Suppressor macrophage treated with lipopolysaccharide for 4 hours (primary cell): ENCODE data around the gene TACC2.

Experiments
- DNase-seq: peaks from one replicate; pipeline ENCODE4 v3.0.0-alpha.2; 2020

Gene TACC2

DNA sequence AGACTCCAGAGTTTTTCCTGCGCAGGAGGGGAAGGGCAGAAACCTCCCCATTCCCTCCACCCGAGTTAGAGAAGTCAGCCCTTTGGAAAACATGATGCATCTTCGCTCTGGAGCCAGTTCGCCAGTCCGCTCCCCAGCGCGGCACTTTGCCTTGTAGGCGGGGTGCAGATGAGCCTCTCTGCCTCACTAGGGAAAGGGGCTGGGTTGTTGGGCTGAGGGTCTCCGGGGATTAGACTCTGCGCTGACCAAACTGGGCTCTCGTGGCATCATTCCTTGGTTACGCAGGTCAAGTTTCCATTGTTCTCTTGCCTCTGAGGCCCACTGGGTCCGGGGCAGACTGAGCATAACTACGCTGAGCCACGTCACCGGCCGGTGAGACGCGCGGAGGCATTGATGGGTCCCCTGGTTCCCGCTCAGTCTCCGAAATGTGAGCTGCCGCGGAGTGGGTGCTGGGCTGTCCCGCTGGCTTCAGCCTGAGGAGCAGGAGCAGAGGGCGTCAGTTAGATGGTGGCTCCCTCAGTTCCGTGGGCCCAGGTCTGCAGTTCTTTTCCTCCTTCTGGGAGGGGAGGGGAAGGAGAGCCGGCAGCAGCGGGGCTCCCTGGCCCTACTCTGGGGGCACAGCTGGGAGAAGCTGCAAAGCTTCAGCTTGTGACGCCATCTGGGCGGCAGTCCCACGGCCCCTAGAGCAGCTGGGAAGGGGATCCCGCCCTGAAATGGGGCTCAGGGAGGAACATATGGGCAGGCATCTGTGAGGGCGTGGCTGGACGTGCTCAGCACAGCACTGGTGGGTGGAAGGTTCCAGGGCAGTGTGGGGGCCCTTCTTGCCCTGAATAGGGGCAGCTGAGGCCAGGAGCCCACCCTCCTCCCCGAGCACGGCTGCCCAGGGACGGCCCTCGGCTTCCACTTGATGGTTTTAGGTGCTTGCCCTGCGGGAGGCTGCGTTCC is 160.9 kb downstream of the TACC2 start:
- no peak for DNase-seq

- DNase-seq, result no peak
Observed at GRCh38 chr10:122151121-122151694, 162.2 kb downstream of the TACC2 start.

- no peak for DNase-seq
Observed at GRCh38 chr10:122152544-122152943, 163.6 kb downstream of the TACC2 start.

- DNase-seq, result no peak
Observed at GRCh38 chr10:122154031-122154544, 165.1 kb downstream of the TACC2 start.

DNA sequence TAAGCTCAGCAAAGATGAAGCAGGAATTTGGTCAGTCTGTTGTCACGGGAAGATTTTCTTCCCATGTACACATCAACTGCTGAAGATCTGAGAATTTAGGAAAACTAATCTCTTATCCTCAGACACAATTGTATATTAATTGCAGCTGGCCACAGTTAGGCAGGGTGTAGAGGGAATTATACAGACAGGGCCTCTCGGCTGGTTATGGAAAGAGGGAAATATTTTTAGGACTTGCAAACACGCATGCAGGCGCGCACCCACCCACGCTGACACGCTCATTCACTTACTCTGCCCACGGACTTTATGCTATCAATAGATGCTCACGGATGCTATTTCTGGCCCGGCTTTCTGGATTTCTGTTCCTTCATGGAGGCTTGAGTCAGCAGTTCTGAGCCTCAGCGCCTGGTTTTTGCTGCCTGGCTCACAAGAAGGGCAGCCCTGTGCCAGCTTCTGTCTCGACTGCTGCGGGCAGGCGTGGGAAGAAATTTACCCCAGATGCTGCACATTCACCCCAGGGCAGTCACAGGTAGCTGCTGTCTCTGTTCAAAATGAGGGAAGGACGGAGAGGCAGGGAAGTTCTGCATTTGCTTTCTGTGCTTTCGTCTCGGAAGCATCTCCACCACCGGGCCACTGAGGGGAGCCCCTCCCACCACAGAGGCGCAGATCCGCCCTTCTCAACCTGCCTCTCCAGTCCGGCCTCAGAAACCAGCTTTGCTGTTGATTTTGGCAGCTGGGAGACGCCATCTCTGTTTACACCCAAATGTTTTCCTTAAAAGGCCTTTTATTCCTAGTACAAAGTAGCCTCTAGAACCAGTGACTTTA is 165.8 kb downstream of the TACC2 start:
- DNase-seq, result no peak

- DNase-seq, result no peak
Observed at GRCh38 chr10:122157451-122157850, 168.5 kb downstream of the TACC2 start.

- DNase-seq, result no peak
Observed at GRCh38 chr10:122158362-122158761, 169.4 kb downstream of the TACC2 start.

- no peak for DNase-seq
Observed at GRCh38 chr10:122159141-122159970, 170.4 kb downstream of the TACC2 start.

DNA sequence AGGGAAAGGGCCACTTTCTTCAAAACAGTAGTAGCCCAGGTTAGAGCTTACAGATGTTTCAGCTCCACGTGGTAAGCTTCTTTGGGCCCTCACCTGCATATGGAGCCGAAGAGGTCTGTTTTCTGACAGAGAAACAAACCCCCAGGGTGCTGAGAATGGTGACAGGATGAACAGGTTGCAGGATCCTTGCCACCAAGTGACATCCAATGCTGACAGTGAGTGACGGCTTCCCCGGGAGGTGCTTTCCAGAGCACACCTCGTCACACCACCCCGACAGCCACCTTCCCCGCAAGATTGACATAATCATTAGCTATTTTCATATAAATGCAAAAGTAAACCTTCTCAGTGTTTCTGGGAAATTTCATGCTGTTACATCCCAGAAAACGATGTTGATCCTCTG is 172.8 kb downstream of the TACC2 start:
- no peak for DNase-seq

- DNase-seq, result no peak
Observed at GRCh38 chr10:122162671-122163173, 173.8 kb downstream of the TACC2 start.

DNA sequence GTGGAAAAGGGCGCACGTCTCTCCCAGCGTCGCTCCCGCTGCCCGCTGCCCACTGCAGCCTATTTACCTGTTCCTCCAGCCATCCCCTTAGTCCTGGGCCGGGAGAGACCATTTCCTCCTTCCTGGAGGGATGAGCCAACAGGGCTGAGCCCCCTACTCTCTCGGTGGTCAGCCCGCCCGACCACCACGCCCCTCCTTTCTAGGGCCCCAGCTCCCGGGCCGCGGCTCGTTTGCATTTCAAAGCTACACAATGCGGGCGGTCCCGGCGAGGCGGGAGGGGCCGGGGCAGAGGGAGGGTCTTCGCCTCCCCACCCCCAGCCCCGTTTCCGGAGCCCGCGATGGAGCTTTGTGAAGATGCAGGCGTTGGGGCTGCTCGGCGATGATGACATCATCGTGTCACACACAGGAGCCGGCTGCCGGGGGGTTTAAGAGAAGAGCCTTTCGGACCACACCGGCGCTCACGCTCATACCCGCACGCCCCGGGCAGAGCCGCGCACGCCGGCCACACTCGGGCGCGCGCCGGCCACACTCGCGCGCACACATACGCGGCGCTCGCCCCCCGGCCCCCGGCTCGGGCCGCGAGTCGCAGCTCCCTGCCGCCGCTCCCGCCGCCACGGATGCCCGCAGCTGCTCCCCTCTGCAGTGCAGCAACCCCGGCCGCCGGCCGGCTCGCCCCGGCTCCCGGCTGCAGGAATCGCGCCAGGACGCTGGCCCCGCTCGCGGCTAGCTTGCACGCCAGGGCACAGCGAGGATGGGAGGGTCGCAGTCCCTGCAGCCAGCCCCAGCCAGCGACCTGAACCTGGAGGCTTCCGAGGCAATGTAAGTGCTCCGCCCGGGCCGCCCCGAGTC is 174.4 kb downstream of the TACC2 start:
- no peak for DNase-seq

GRCh38 chr10:122164023-122164601 is 175.1 kb downstream of the TACC2 start:
- no peak for DNase-seq

DNA sequence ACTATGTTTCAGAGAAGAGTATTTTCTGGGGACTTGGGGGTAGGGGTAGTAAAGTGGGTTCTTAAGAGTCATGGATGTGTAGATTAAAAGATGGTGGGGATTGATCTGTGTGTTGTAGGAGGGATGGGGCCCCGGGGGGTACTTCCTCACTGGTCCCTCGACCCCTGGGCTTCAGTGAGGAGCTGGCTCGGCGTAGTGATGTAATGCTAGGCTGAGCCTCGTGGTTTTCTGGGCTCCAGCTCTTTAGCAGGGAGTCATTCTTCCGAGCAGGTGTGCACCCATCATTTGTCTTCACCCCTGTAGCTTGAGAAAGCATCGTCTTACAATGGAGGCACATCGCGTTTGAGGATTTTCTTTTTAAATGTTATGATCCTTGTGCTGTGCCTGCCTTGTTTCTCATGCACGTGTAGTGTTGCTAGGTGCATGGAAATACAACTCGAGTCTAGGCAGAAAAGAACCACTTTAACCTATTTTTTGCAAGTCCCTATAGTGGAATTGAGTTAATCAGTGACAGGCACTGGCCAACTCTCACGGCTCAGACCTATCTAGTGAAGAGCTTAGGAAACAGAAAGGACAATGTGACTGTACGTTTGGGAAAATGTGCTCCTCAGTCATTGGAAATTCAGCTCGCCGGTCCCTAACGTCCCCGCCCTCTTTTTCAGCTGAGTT is 176.0 kb downstream of the TACC2 start:
- no peak for DNase-seq

DNA sequence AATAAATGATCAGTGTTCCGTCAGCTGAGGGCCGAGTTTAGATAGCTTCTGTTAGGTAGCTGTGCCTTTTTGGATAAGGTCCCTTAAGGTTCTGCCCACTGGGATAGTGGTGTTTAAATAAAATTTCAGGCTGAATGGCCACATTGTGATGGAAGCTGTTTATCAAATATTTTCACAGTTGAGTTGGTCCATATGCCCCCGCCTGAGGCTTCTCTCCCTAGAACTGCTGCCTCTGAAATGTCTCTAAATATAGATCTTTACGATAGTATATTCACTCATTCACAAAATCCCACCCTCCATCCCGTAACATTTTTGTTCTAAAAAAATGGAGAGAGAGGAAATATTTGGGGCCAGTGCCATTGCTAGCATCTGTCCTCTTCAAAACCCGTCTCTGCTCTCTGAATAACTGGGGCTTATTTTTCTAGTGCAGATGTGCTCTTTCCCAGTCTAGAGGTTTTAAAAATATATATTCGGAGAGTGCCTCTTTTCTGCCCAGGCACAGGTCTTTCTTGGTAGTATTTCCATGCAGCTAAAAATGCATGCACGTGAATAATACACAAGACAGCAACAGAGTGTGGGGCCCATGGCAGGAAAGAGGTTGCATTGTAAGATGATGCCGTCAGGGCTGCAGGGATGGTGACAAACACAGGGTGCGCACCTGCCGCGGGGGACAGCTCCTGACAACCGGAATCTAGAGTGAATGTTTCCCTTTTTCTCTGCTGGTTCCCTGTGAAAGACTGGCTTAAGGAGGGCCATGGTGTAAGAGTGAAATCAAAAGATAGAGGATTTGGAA is 176.7 kb downstream of the TACC2 start:
- no peak for DNase-seq

DNA sequence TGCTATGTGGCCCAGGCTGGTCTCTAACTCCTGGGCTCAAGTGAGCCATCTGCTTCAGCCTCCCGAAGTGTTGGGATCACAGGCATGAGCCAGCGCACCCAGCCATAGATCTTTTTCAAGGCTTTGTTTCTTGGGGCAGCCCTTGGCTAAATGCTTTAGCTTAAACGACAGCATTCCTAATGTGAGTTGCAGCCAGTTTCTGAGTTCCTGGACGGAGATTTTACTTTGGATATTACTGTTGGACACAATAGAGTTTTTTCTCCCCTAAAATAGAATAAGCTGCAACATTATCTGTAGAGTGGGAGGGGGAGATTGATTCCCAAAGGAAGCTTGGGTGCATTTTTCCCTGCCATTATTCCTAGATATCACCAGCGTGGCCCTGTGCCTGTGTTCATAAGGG is 179.1 kb downstream of the TACC2 start:
- no peak for DNase-seq

DNA sequence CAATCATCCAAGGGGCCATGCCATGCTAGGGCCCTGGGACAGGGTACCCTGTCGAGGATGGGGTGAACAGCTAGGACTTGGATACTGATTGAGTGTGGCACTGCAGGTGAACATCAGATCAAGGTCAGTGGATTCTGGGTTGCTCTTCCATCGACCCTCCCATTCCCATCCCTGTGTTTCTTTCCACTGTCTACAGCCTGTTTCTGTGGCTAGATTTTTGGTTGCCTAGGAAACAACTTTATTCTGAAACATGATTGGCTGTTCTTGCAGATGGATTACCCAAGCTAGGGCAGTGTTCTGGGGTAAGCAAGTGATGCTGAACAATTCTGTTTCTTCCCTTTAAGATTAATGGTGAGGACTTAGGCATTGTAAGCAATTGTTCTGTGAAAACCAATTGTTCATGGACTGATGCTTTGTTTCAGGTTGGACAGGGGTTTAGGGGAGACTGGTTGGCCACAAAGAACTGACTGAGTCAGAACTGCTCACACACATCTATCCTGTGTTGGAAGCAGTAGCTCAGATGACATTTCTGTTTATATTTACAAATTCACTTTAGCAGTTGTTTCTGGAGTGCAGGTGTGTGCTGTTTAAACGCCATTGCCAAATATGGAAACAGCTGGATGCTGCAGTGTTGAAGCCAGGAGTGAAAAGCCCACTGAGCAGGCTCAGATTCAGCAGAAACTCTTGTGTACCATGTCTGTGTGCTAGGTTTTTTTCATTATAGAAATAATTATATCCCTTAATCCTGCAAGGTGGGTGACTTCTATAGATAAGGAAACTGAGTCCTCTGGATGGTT is 179.8 kb downstream of the TACC2 start:
- no peak for DNase-seq

DNA sequence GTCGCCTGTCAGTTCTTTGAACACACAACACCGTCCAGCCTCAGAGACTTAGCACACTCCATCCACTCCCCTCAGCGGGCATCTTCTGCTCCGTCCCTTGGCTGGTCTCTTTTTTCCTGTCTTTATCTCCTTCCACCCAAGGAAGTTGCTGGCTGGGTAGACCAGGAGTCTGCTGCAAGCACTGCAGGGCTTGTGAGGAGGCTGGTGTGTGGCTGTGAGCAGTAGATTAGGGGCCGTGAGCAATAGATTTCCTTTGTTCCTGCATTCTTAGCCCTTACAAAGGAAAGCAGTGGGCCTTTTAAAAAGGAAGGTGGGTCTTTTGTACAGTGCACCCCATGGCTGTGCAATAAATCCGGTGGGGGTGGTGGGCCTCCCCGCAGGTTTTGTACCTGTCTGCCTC is 181.8 kb downstream of the TACC2 start:
- DNase-seq, result no peak

- DNase-seq, result no peak
Observed at GRCh38 chr10:122171302-122172075, 182.5 kb downstream of the TACC2 start.
